GM18868 (cell line): ENCODE data around the gene CDC14C.

Experiments used
- ATAC-seq: cut with Tn5 transposase; IDR thresholded peaks from one replicate; pipeline ENCODE4 v1.9.1; 2021; ENCODE audit warnings: mild to moderate bottlenecking, moderate library complexity; ENCODE audit not compliant: unreplicated experiment

CDC14C gene

GRCh38 chr7:48971173-48971572, 46.8 kb downstream of the CDC14C start:
- no peak for ATAC-seq

GRCh38 chr7:48976253-48976652, 51.9 kb downstream of the CDC14C start:
- no peak for ATAC-seq

GRCh38 chr7:48976850-48977249, 52.5 kb downstream of the CDC14C start:
- ATAC-seq, result no peak
